Thymus (tissue), 11 donors: ENCODE data around the gene UBL5. TPM values are rescaled to one million over a fixed set of nuclear protein-coding genes. Genes with fewer than 3 reads are reported as not detected.
"Not testable (repeated sequence)": the region's sequence is repeated elsewhere in the genome, so short reads cannot be mapped to it uniquely, and the experiment has no call there.

ENCODE experiments used
- DNase-seq, 9 donors: peaks; one replicate each; pipeline ENCODE4 v3.0.0-alpha.2; 2013; ENCODE audit warnings: low spot score in 9 of 9, low read depth in 6 of 9, missing footprints in 1 of 9
- H3K27ac ChIP-seq, 2 donors: one replicate each; pipeline ENCODE4 v1.5.1; 2013; ENCODE audit warnings: control low read depth in 1 of 2, low read depth in 1 of 2, low read length in 1 of 2, mild to moderate bottlenecking in 1 of 2, moderate library complexity in 1 of 2
- H3K27me3 ChIP-seq, 2 donors: one replicate each; pipeline ENCODE4 v1.5.1; 2013; ENCODE audit warnings: low read length in 1 of 2; ENCODE audit not compliant: control insufficient read depth in 2 of 2, insufficient read depth in 1 of 2
- H3K36me3 ChIP-seq, 2 donors: one replicate each; pipeline ENCODE4 v1.5.1; 2013; ENCODE audit warnings: low read length in 1 of 2, mild to moderate bottlenecking in 1 of 2, moderate library complexity in 1 of 2; ENCODE audit not compliant: control insufficient read depth in 2 of 2, insufficient read depth in 2 of 2
- H3K4me1 ChIP-seq, 2 donors: one replicate each; pipeline ENCODE4 v1.5.1; 2013; ENCODE audit warnings: low read length in 2 of 2; ENCODE audit not compliant: control insufficient read depth in 2 of 2, insufficient read depth in 2 of 2
- H3K4me3 ChIP-seq, 2 donors: one replicate each; pipeline ENCODE4 v1.5.1; 2013; ENCODE audit warnings: low read length in 2 of 2, control low read depth in 1 of 2, mild to moderate bottlenecking in 1 of 2
- H3K9me3 ChIP-seq, 2 donors: one replicate each; pipeline ENCODE4 v1.5.1; 2013; ENCODE audit warnings: low read length in 1 of 2, mild to moderate bottlenecking in 1 of 2; ENCODE audit not compliant: control insufficient read depth in 2 of 2, insufficient read depth in 1 of 2
- WGBS: extraction: QIAGEN DNeasy Blood & Tissue Kit; methylation state at CpG from one replicate; pipeline ENCODE4 v1.1.7; 2013; 5-methylcytosine and 5-hydroxymethylcytosine counted together
- polyA plus RNA-seq: library from polyadenylated mRNA; stranded (reverse); fragments of 200-250 nt; gene quantifications from one replicate; pipeline ENCODE4 v1.2.3, GENCODE V29; 2013
- total RNA-seq: library from RNA; stranded (reverse); fragments of 120-200 nt; gene quantifications from one replicate; pipeline ENCODE4 v1.2.4, GENCODE V29; 2013
- donor health status: healthy.

Gene UBL5
- total and polyA plus RNA-seq, 2 donors = 577 to 749 TPM

- 2% methylated on average over 21 of the region's 21 CpGs for WGBS
- Histone ChIP-seq H3K4me1 (peaks cover 7 to 17% of the 10 kb centered on the region in 2 donors), H3K9me3 (peaks cover 5 to 13% of the 10 kb centered on the region in 2 donors), H3K36me3 (peaks cover 13 to 29% of the 10 kb centered on the region in 2 donors), H3K27ac (peak overlapping the region; percentile 91 to 98), H3K27me3 (no peaks in the 10 kb centered on the region), H3K4me3 (peak overlapping the region; percentile 55 to 98)
- no peak for DNase-seq
Measured at GRCh38 chr19:9819596-9819909, 8.2 kb upstream of the UBL5 start.

- H3K27me3 ChIP-seq, DNase-seq: not testable (repeated sequence)
- H3K4me3 ChIP-seq = peak overlapping the region; percentile 55 to 98
- 96% methylated on average over 8 of the region's 8 CpGs for WGBS
- peak overlapping the region in 1 of 2 donors; percentile 98 for H3K27ac ChIP-seq
- H3K36me3 ChIP-seq = peaks cover 13 to 28% of the 10 kb centered on the region in 2 donors
- peaks cover 5 to 11% of the 10 kb centered on the region in 2 donors for H3K9me3 ChIP-seq
- peaks cover 7 to 17% of the 10 kb centered on the region in 2 donors for H3K4me1 ChIP-seq
Measured at GRCh38 chr19:9820034-9820433, 7.7 kb upstream of the UBL5 start.

GRCh38 chr19:9823816-9824215 lies 3.9 kb upstream of the UBL5 start:
- Histone ChIP-seq H3K4me3 (no peak overlapping the region), H3K27me3 (no peaks in the 10 kb centered on the region), H3K4me1 (peaks cover 17 to 28% of the 10 kb centered on the region in 2 donors), H3K27ac (no peak overlapping the region), H3K9me3 (no peaks in the 10 kb centered on the region), H3K36me3 (peaks cover 0 to 10% of the 10 kb centered on the region in 2 donors)
- 98% methylated on average over 5 of the region's 5 CpGs for WGBS
- DNase-seq = no peak

GRCh38 chr19:9828551-9829063 lies 889 bp downstream of the UBL5 start:
- DNase-seq = no peak
- H3K4me3 ChIP-seq = peak overlapping the region; percentile 89 to 99
- no peaks in the 10 kb centered on the region for H3K27me3 ChIP-seq
- peaks cover 19 to 20% of the 10 kb centered on the region in 2 donors for H3K4me1 ChIP-seq
- no peaks in the 10 kb centered on the region for H3K9me3 ChIP-seq
- no peak overlapping the region for H3K27ac ChIP-seq
- peaks cover 13 to 18% of the 10 kb centered on the region in 2 donors for H3K36me3 ChIP-seq
- WGBS = 45% methylated on average over 13 of the region's 13 CpGs

GRCh38 chr19:9834307-9834725 lies 6.6 kb downstream of the UBL5 start:
- peak overlapping the region; percentile 74 to 79 for H3K4me3 ChIP-seq
- H3K27me3 ChIP-seq = no peaks in the 10 kb centered on the region
- H3K9me3 ChIP-seq = no peaks in the 10 kb centered on the region
- WGBS = 82% methylated on average over 6 of the region's 6 CpGs
- H3K36me3 ChIP-seq = peaks cover 27% of the 10 kb centered on the region in 2 donors
- peak overlapping the region in 1 of 2 donors; percentile 81 for H3K27ac ChIP-seq
- no peak for DNase-seq
- H3K4me1 ChIP-seq = peaks cover 5 to 16% of the 10 kb centered on the region in 2 donors

- peak within 1 kb of the TSS; percentile 74 to 83 for H3K4me3 ChIP-seq
- peak; percentile 93 to 99 (median 99) for DNase-seq
- H3K4me1 ChIP-seq = peaks cover 5 to 16% of the 10 kb centered on the region in 2 donors
- peak within 1 kb of the TSS; percentile 81 to 83 for H3K27ac ChIP-seq
- H3K27me3 ChIP-seq = no peaks in the 10 kb centered on the region
- peaks cover 29% of the 10 kb centered on the region in 2 donors for H3K36me3 ChIP-seq
- H3K9me3 ChIP-seq = no peaks in the 10 kb centered on the region
- under 1% methylated on average over 73 of the region's 73 CpGs for WGBS
Measured at GRCh38 chr19:9834726-9835506, 7.2 kb downstream of the UBL5 start, which contains the start of gene PIN1. TSS of gene PIN1 (plus strand) at chr19:9835318. CDS start at chr19:9835345, 27 bp downstream.

GRCh38 chr19:9835507-9835949 lies 7.8 kb downstream of the UBL5 start:
- no peak overlapping the region for H3K27ac ChIP-seq
- peaks cover 29% of the 10 kb centered on the region in 2 donors for H3K36me3 ChIP-seq
- DNase-seq = no peak
- WGBS = 4% methylated on average over 28 of the region's 28 CpGs
- peaks cover 5 to 16% of the 10 kb centered on the region in 2 donors for H3K4me1 ChIP-seq
- H3K4me3 ChIP-seq = peak overlapping the region; percentile 74 to 83
- H3K27me3 ChIP-seq = no peaks in the 10 kb centered on the region
- H3K9me3 ChIP-seq = no peaks in the 10 kb centered on the region

- Histone ChIP-seq H3K4me1 (peaks cover 5 to 16% of the 10 kb centered on the region in 2 donors), H3K27me3 (no peaks in the 10 kb centered on the region), H3K27ac (no peak overlapping the region), H3K4me3 (peak overlapping the region; percentile 74 to 83), H3K9me3 (no peaks in the 10 kb centered on the region), H3K36me3 (peaks cover 32% of the 10 kb centered on the region in 2 donors)
- no peak for DNase-seq
- 23% methylated on average over 5 of the region's 5 CpGs for WGBS
Measured at GRCh38 chr19:9836021-9836420, 8.3 kb downstream of the UBL5 start.

- Histone ChIP-seq H3K9me3 (peaks cover 0 to 4% of the 10 kb centered on the region in 2 donors), H3K4me3 (no peak overlapping the region), H3K4me1 (peaks cover 5 to 16% of the 10 kb centered on the region in 2 donors), H3K36me3 (peaks cover 55% of the 10 kb centered on the region in 2 donors), H3K27ac (no peak overlapping the region), H3K27me3 (no peaks in the 10 kb centered on the region)
- over 99% methylated on average over 15 of the region's 15 CpGs for WGBS
- no peak for DNase-seq
Measured at GRCh38 chr19:9838324-9838723, 10.6 kb downstream of the UBL5 start.
